ENCODE data around the gene RIN1. TPM values are rescaled to one million over a fixed set of nuclear protein-coding genes. Genes with fewer than 3 reads are reported as not detected.
"Not testable (repeated sequence)": the region's sequence is repeated elsewhere in the genome, so short reads cannot be mapped to it uniquely, and the experiment has no call there.

Gene RIN1
- polyA plus RNA-seq, 3 donors = 2.4 to 3.5 (median 3.0) TPM

- DNase-seq = no peak
These were observed 24.3 kb upstream of the RIN1 start for GRCh38 chr11:66360406-66361073.

GRCh38 chr11:66359662-66360087 lies 23.4 kb upstream of the RIN1 start:
- no peak for DNase-seq

GRCh38 chr11:66350560-66351235 lies 14.5 kb upstream of the RIN1 start:
- not testable (repeated sequence) for DNase-seq

GRCh38 chr11:66349084-66349386 lies 12.8 kb upstream of the RIN1 start:
- DNase-seq = no peak

- peak; percentile 92 for DNase-seq
These were observed 11.4 kb upstream of the RIN1 start, which contains the start of gene B4GAT1 for GRCh38 chr11:66347425-66348276. Gene B4GAT1, minus strand, starts transcription at chr11:66347629. Its CDS starts 84 bp downstream, at chr11:66347545.

GRCh38 chr11:66346476-66347424 lies 10.5 kb upstream of the RIN1 start:
- DNase-seq = no peak

- DNase-seq = no peak
These were observed 9.0 kb upstream of the RIN1 start for GRCh38 chr11:66345316-66345649.

- DNase-seq = peak; percentile 97
These were observed 8.5 kb upstream of the RIN1 start, which contains the start of gene BRMS1 for GRCh38 chr11:66344550-66345315. Gene BRMS1, minus strand, starts transcription at chr11:66345104. Its CDS starts 2,870 bp downstream, at chr11:66342234.

GRCh38 chr11:66343176-66343575 lies 6.9 kb upstream of the RIN1 start:
- no peak for DNase-seq

GRCh38 chr11:66341502-66342126 lies 5.4 kb upstream of the RIN1 start:
- DNase-seq = no peak

GRCh38 chr11:66340596-66341501 lies 4.6 kb upstream of the RIN1 start:
- no peak for DNase-seq

GRCh38 chr11:66339686-66340483 lies 3.7 kb upstream of the RIN1 start:
- DNase-seq = no peak

- no peak for DNase-seq
These were observed 3.0 kb upstream of the RIN1 start for GRCh38 chr11:66339162-66339675.

GRCh38 chr11:66338276-66339161 lies 2.3 kb upstream of the RIN1 start:
- no peak for DNase-seq

GRCh38 chr11:66337103-66337899 lies 1.1 kb upstream of the RIN1 start:
- DNase-seq = no peak

All from renal pelvis (tissue), 4 donors.